Stimulated activated CD4-positive, alpha-beta T cell treated with anti-CD3 and anti-CD28 coated beads, Interleukin-1b, Interleukin-23, amount 100 ng/mL, for 48 hours (primary cell): ENCODE data around the gene CFAP74.

ENCODE experiments used
- DNase-seq: peaks from one replicate; pipeline ENCODE4 v3.0.0-alpha.2; 2020

The CFAP74 gene

GRCh38 chr1:2039251-2039650 lies 35.7 kb upstream of the CFAP74 start:
- no peak for DNase-seq

DNA sequence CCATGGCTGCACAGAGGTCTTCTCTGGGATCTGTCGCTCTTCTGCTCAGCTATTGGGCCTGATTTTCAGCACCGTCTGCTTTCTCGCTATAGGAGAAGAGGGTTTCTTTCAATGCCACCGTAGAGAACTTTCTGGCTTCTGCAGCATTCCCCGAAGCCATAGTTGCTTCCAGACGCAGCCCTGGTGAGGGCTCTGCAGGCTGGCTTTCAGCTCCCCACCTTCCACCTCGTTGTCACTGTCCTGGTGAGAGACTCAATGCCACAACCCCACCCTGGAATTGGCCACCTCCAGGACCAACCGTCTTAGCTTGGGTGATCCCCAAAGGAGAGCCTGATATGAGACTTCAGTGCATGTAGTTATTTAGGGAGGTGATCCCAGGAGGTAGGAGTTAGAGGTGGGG lies 34.6 kb upstream of the CFAP74 start:
- DNase-seq, result no peak

GRCh38 chr1:2037314-2037979 lies 33.9 kb upstream of the CFAP74 start:
- no peak for DNase-seq

- DNase-seq, result no peak
These were observed 32.7 kb upstream of the CFAP74 start for GRCh38 chr1:2036287-2036686.

- DNase-seq, result no peak
These were observed 29.6 kb upstream of the CFAP74 start for GRCh38 chr1:2033165-2033564.

GRCh38 chr1:2032737-2033136 lies 29.2 kb upstream of the CFAP74 start:
- no peak for DNase-seq

DNA sequence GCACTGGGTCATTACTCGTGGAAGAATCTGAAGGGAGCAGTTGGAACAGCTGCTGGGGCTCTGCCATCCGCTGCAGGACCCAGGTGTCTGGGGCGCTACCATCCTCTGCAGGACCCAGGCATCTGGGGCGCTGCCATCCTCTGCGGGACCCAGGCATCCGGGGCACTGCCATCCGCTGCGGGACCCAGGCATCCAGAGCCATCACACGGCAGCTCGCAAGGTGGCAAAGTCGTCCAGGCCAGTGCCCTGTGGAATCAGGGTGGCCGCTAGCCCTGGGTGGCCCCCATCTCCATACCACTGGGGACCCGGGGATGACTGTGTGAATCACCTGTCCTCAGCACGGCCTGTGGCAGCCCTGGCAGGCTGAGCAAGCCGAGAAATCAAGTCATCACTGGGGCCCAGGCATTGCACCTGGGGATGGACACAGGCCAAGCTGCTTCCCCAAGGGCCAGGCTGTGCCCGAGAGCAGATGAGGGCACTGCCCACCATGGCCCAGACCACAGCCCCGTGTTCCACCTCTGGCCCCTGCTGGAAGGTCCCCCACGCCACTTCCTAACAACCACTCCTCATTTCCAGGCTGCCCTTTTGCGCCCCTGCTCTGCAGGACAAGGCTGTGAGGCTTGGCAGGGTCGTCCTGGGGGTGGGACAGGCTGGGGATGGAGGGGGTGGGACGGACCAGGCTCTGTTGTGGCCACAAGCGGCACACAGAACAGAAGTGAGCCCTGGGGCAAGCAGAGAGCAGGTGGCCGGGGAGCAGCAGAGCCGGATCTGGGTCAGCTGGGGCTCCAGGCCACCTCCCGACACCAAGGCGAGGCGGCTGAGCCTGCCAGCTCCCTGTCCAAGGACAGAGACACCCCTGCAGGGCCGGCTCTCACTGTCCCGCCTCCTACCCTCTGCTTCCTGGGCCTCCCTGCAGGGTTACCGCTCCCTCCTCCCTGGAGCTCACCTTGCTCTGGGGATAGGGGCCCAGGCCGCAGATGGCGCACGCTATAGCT lies 28.3 kb upstream of the CFAP74 start:
- DNase-seq, result no peak

- DNase-seq, result no peak
These were observed 26.7 kb upstream of the CFAP74 start for GRCh38 chr1:2030076-2030871.

GRCh38 chr1:2029561-2029960 lies 26.0 kb upstream of the CFAP74 start:
- DNase-seq, result no peak

DNA sequence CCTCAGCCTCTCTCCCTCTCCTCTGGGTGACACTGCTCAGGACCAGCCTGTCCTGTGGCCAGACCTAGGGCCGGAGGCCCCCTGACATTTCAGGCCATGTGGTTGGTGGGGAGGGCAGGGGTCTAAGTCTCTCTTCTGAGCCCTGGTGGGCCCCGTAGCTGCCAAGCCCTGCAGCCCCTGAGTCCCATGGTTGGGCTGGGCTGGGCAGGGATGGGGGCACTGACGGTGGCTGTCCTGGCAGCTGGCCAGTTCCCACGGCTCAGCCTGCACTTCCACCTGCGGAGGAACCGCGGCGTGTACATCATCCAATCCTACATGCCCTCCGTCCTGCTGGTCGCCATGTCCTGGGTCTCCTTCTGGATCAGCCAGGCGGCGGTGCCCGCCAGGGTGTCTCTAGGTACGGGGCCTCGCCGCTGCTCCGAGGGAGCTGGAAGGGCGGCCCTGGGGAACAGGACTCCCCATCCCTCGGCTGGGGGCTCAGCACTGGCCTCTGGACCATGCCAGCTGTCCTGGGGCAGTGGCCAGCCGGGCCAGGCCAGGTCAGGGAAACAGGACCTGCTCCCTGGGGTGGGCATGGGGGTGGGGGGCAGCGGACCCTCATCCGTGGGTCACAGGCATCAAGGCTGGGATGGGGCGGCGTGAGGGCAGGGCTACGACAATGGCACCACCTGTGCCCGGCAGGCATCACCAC lies 25.4 kb upstream of the CFAP74 start:
- no peak for DNase-seq

GRCh38 chr1:2027961-2028583 lies 24.5 kb upstream of the CFAP74 start:
- no peak for DNase-seq

GRCh38 chr1:2025491-2025981 lies 21.9 kb upstream of the CFAP74 start:
- no peak for DNase-seq

DNA sequence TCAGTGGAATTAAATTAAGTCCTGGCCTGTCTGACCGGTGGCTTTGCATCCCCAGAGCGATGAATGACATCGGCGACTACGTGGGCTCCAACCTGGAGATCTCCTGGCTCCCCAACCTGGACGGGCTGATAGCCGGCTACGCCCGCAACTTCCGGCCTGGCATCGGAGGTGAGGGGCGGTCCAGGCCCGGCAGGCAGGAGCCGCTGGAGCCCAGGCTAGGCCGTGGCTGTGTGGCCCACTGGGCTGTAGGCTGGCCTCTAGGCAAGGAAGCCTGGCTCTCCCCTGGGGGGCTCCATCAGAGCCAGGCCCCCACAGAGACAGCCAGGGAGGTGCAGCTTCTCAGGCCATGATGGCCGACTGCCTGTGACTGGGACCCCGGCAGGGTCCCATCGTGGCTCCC lies 21.3 kb upstream of the CFAP74 start:
- no peak for DNase-seq

DNA sequence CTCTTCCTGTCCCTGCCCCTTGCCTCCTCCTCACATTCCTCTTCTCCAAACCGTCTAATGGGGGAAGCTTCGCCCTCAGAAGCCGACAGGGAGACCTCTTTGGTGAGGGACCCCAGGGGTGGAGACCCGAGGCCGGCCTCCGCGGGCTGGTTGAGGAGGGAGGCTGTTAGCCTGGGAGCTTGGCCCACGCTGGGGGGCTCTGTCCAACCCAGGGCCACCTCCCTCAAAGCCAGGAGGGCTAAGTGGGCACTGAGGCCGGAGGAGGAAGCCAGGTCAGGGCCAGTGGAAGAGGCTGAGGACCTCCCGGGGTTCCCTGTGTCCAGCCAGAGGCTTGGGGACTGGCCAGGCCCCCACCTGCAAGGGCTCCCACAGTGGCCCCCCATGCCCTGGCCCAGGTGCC lies 20.9 kb upstream of the CFAP74 start:
- DNase-seq, result no peak

GRCh38 chr1:2023187-2023586 lies 19.6 kb upstream of the CFAP74 start:
- no peak for DNase-seq

DNA sequence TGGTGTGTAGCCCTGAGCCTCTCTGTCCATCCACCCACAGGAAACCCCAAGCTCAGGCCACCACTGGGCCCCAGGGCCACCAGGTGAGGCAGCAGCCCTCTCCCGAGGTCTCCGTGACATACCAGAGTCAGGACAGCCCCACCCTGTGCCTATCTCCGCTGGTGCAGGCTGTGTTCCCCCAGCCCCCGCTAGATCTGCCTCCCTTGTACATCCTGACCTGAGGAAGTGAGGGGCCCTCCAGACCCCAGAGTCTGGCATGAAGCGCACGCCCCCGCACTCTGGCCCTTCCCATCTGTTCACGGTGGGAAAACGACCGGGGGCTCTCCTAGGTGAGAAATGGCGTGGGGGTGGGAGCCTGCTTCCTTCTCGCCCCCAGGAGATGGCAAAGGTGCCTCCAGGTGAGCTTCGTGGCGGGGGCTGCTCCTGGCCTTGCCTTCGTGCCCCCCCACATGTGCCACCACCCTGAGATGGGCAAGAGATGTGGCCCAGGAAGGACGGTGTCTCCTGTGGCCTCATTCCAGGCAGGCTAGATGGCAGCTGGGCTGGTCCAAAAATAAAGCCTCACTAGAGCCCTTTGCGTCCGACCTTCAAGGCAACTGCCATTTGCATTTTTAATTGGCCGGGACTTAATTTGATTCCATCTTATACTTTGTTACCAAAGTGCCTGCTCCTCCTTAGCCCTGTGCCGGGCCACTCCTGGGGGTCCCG lies 18.6 kb upstream of the CFAP74 start:
- DNase-seq, result no peak

GRCh38 chr1:2021550-2021949 lies 18.0 kb upstream of the CFAP74 start:
- no peak for DNase-seq

- no peak for DNase-seq
These were observed 16.7 kb upstream of the CFAP74 start for GRCh38 chr1:2020310-2020655.

- no peak for DNase-seq
These were observed 16.2 kb upstream of the CFAP74 start for GRCh38 chr1:2019571-2020309.

DNA sequence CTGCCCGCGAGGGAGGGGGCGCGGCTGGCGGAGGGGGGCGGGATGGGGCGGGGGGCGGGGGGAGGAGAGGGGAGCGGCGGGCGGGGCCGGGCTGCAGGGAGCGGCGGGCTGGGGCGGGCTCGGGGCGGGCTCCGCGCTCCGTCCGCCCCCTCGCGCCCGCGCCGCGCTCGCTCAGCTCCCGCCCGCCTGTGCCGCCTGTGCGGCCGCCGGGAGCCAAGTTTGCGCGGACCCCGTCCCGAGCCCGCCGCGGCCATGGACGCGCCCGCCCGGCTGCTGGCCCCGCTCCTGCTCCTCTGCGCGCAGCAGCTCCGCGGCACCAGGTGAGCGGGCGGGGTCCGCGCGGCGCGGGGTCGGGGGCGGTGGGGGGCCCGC lies 15.6 kb upstream of the CFAP74 start, which contains the start of gene GABRD:
TSS of gene GABRD (plus strand) at position 174 of the 372 bp plus-strand sequence. CDS start at position 253, 79 bp downstream.
- no peak for DNase-seq
